Measurements from ENCODE around the gene RHOBTB1. TPM values are rescaled to one million over a fixed set of nuclear protein-coding genes. Genes with fewer than 3 reads are reported as not detected.

RHOBTB1 gene
- total and polyA plus RNA-seq, 2 experiments from 2014 or later: 4.6 to 13.2 TPM

- no peak for TF ChIP-seq EZH2phosphoT487 (IDR thresholded peaks at IDR 0.05; ENCODE audit: unreplicated experiment)
- TF ChIP-seq ZNF114 (CRISPR knock-in tag; IDR thresholded peaks at IDR 0.05): no peak
- TF ChIP-seq NANOG (IDR thresholded peaks at IDR 0.05; ENCODE audit: borderline replicate concordance): no peak
Measured at GRCh38 chr10:60835049-60835448, 108.9 kb downstream of the RHOBTB1 start (continued).

- Mint-ChIP-seq H3K4me3 (no peak overlapping the region), H3K36me3 (ENCODE audit: low read depth) (no peaks in the 10 kb centered on the region), H3K27ac (no peak overlapping the region), H3K27me3 (ENCODE audit: insufficient read depth, low read depth, poor library complexity) (no peaks in the 10 kb centered on the region), H3K4me1 (no peaks in the 10 kb centered on the region), H3K9me3 (no peaks in the 10 kb centered on the region)
- Histone ChIP-seq H3K79me2 (replicated peaks; ENCODE audit: insufficient read depth) (no peaks in the 10 kb centered on the region), H3K36me3 (ENCODE audit: insufficient read depth) (no peaks in the 10 kb centered on the region), H3K27ac (ENCODE audit: low read depth) (no peak overlapping the region), H3K4me3 (no peak overlapping the region), H3K4me1 (ENCODE audit: insufficient read depth) (no peaks in the 10 kb centered on the region), H3K4me2 (no peak overlapping the region), H3K27me3 (ENCODE audit: insufficient read depth) (no peaks in the 10 kb centered on the region), H4K20me1 (replicated peaks; ENCODE audit: insufficient read depth) (no peaks in the 10 kb centered on the region), H3F3A (replicated peaks; ENCODE audit: low read depth) (no peaks in the 10 kb centered on the region), H3K9me2 (ENCODE audit: insufficient read depth) (no peaks in the 10 kb centered on the region), H2AFZ (no peak overlapping the region)
- no peak for DNase-seq (ENCODE audit: low spot score)
- no peak for ATAC-seq
- TF ChIP-seq EZH2phosphoT487 (IDR thresholded peaks at IDR 0.05; ENCODE audit: unreplicated experiment): no peak
- no peak for TF ChIP-seq REST (IDR thresholded peaks at IDR 0.05; ENCODE audit: unreplicated experiment)
- TF ChIP-seq, protein P1, sequence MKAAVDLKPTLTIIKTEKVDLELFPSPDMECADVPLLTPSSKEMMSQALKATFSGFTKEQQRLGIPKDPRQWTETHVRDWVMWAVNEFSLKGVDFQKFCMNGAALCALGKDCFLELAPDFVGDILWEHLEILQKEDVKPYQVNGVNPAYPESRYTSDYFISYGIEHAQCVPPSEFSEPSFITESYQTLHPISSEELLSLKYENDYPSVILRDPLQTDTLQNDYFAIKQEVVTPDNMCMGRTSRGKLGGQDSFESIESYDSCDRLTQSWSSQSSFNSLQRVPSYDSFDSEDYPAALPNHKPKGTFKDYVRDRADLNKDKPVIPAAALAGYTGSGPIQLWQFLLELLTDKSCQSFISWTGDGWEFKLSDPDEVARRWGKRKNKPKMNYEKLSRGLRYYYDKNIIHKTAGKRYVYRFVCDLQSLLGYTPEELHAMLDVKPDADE (IDR thresholded peaks at IDR 0.05): no peak
- no peak for TF ChIP-seq ZNF331 (CRISPR knock-in tag; IDR thresholded peaks at IDR 0.05; ENCODE audit: low read depth)
- TF ChIP-seq CREB1 (CRISPR knock-in tag; IDR thresholded peaks at IDR 0.05; ENCODE audit: low read depth): no peak
- TF ChIP-seq POLR2AphosphoS5 (IDR thresholded peaks at IDR 0.05; ENCODE audit: low read depth): no peak
- TF ChIP-seq ZNF114 (CRISPR knock-in tag; IDR thresholded peaks at IDR 0.05): no peak
- no peak for TF ChIP-seq JUNB (IDR thresholded peaks at IDR 0.05; ENCODE audit: unreplicated experiment)
- TF ChIP-seq EZH2 (IDR thresholded peaks at IDR 0.05; ENCODE audit: low read depth, unreplicated experiment): no peak
- no peak for TF ChIP-seq NANOG (IDR thresholded peaks at IDR 0.05; ENCODE audit: borderline replicate concordance)
- no peak for TF ChIP-seq STAT1 (IDR thresholded peaks at IDR 0.05; ENCODE audit: unreplicated experiment)
- TF ChIP-seq, protein P2, sequence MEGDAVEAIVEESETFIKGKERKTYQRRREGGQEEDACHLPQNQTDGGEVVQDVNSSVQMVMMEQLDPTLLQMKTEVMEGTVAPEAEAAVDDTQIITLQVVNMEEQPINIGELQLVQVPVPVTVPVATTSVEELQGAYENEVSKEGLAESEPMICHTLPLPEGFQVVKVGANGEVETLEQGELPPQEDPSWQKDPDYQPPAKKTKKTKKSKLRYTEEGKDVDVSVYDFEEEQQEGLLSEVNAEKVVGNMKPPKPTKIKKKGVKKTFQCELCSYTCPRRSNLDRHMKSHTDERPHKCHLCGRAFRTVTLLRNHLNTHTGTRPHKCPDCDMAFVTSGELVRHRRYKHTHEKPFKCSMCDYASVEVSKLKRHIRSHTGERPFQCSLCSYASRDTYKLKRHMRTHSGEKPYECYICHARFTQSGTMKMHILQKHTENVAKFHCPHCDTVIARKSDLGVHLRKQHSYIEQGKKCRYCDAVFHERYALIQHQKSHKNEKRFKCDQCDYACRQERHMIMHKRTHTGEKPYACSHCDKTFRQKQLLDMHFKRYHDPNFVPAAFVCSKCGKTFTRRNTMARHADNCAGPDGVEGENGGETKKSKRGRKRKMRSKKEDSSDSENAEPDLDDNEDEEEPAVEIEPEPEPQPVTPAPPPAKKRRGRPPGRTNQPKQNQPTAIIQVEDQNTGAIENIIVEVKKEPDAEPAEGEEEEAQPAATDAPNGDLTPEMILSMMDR (conservative IDR thresholded peaks at IDR 0.05; ENCODE audit: low read depth in 2 of 2): no peak
- TF ChIP-seq, protein P3, sequence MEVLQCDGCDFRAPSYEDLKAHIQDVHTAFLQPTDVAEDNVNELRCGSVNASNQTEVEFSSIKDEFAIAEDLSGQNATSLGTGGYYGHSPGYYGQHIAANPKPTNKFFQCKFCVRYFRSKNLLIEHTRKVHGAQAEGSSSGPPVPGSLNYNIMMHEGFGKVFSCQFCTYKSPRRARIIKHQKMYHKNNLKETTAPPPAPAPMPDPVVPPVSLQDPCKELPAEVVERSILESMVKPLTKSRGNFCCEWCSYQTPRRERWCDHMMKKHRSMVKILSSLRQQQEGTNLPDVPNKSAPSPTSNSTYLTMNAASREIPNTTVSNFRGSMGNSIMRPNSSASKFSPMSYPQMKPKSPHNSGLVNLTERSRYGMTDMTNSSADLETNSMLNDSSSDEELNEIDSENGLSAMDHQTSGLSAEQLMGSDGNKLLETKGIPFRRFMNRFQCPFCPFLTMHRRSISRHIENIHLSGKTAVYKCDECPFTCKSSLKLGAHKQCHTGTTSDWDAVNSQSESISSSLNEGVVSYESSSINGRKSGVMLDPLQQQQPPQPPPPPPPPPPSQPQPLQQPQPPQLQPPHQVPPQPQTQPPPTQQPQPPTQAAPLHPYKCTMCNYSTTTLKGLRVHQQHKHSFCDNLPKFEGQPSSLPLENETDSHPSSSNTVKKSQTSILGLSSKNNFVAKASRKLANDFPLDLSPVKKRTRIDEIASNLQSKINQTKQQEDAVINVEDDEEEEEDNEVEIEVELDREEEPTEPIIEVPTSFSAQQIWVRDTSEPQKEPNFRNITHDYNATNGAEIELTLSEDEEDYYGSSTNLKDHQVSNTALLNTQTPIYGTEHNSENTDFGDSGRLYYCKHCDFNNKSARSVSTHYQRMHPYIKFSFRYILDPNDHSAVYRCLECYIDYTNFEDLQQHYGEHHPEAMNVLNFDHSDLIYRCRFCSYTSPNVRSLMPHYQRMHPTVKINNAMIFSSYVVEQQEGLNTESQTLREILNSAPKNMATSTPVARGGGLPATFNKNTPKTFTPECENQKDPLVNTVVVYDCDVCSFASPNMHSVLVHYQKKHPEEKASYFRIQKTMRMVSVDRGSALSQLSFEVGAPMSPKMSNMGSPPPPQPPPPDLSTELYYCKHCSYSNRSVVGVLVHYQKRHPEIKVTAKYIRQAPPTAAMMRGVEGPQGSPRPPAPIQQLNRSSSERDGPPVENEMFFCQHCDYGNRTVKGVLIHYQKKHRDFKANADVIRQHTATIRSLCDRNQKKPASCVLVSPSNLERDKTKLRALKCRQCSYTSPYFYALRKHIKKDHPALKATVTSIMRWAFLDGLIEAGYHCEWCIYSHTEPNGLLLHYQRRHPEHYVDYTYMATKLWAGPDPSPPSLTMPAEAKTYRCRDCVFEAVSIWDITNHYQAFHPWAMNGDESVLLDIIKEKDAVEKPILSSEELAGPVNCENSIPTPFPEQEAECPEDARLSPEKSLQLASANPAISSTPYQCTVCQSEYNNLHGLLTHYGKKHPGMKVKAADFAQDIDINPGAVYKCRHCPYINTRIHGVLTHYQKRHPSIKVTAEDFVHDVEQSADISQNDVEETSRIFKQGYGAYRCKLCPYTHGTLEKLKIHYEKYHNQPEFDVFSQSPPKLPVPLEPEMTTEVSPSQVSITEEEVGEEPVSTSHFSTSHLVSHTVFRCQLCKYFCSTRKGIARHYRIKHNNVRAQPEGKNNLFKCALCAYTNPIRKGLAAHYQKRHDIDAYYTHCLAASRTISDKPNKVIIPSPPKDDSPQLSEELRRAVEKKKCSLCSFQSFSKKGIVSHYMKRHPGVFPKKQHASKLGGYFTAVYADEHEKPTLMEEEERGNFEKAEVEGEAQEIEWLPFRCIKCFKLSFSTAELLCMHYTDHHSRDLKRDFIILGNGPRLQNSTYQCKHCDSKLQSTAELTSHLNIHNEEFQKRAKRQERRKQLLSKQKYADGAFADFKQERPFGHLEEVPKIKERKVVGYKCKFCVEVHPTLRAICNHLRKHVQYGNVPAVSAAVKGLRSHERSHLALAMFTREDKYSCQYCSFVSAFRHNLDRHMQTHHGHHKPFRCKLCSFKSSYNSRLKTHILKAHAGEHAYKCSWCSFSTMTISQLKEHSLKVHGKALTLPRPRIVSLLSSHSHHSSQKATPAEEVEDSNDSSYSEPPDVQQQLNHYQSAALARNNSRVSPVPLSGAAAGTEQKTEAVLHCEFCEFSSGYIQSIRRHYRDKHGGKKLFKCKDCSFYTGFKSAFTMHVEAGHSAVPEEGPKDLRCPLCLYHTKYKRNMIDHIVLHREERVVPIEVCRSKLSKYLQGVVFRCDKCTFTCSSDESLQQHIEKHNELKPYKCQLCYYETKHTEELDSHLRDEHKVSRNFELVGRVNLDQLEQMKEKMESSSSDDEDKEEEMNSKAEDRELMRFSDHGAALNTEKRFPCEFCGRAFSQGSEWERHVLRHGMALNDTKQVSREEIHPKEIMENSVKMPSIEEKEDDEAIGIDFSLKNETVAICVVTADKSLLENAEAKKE (CRISPR knock-in tag; IDR thresholded peaks at IDR 0.05): no peak
Measured at GRCh38 chr10:60834401-60834800, 109.6 kb downstream of the RHOBTB1 start.

Measured in GM23338 (cell line).